CD14-positive monocyte (primary cell): ENCODE data around the gene MAP3K7. TPM values are rescaled to one million over a fixed set of nuclear protein-coding genes. Genes with fewer than 3 reads are reported as not detected.

ENCODE experiments used
- DNase-seq, 3 donors: peaks; one replicate each; pipeline ENCODE4 v3.0.0-alpha.2; 2011 to 2022
- H2AFZ ChIP-seq: 2 replicates; pipeline ENCODE4 v1.6.0; 2012; ENCODE audit warnings: mild to moderate bottlenecking, low read depth, low read length, inconsistent platforms; ENCODE audit not compliant: insufficient read depth, poor library complexity, severe bottlenecking
- H3K27ac ChIP-seq, 2 donors: 1 replicate in 1 of 2; 2 replicates in 1 of 2; pipeline ENCODE4 v1.5.1; 2012 to 2013; ENCODE audit warnings: low read length in 2 of 2, control low read depth in 1 of 2, inconsistent platforms in 1 of 2, low read depth in 1 of 2, mild to moderate bottlenecking in 1 of 2
- H3K27me3 ChIP-seq, 2 donors: one replicate each; pipeline versions ENCODE4 v1.6.0 to v1.6.1; 2011 to 2013; ENCODE audit warnings: low read length in 2 of 2; ENCODE audit not compliant: control insufficient read depth in 2 of 2, insufficient read depth in 2 of 2
- H3K36me3 ChIP-seq, 2 donors: replicated peaks in 1 of 2; 1 replicate in 1 of 2; 2 replicates in 1 of 2; pipeline versions ENCODE4 v1.5.1 to v1.6.1; 2012 to 2013; ENCODE audit warnings: low read length in 2 of 2, control low read depth in 1 of 2, inconsistent platforms in 1 of 2, mild to moderate bottlenecking in 1 of 2; ENCODE audit not compliant: insufficient read depth in 2 of 2, control insufficient read depth in 1 of 2
- H3K4me1 ChIP-seq, 2 donors: 1 replicate in 1 of 2; 2 replicates in 1 of 2; pipeline versions ENCODE4 v1.5.1 to v1.6.1; 2012 to 2013; ENCODE audit warnings: low read length in 2 of 2, control low read depth in 1 of 2, inconsistent platforms in 1 of 2, mild to moderate bottlenecking in 1 of 2, moderate library complexity in 1 of 2; ENCODE audit not compliant: insufficient read depth in 2 of 2, control insufficient read depth in 1 of 2
- H3K4me2 ChIP-seq: replicated peaks from 2 replicates; pipeline ENCODE3; 2012; ENCODE audit warnings: low read length, moderate library complexity, mild to moderate bottlenecking; ENCODE audit not compliant: poor library complexity, severe bottlenecking; ENCODE audit errors: extremely low read depth
- H3K4me3 ChIP-seq, 3 experiments: fragments of 200-600 bp in 1 of 3; sonication (generic) in 1 of 3; replicated peaks in 1 of 3; 1 replicate in 2 of 3; 2 replicates in 1 of 3; pipeline ENCODE4 v1.5.1; 2011 to 2013; ENCODE audit warnings: low read length in 3 of 3, mild to moderate bottlenecking in 3 of 3, control low read depth in 2 of 3, low read depth in 2 of 3, inconsistent platforms in 1 of 3, moderate library complexity in 1 of 3
- H3K79me2 ChIP-seq: 2 replicates; pipeline ENCODE4 v1.6.0; 2012; ENCODE audit warnings: mild to moderate bottlenecking, control low read depth, inconsistent platforms, low read length, moderate library complexity; ENCODE audit not compliant: insufficient read depth
- H3K9ac ChIP-seq: 2 replicates; pipeline ENCODE4 v1.6.0; 2017; ENCODE audit warnings: low read length, mild to moderate bottlenecking; ENCODE audit not compliant: insufficient read depth, poor library complexity, severe bottlenecking
- H3K9me3 ChIP-seq, 2 donors: replicated peaks in 1 of 2; 1 replicate in 1 of 2; 2 replicates in 1 of 2; pipeline versions ENCODE4 v1.5.1 to v1.6.1; 2012 to 2013; ENCODE audit warnings: low read length in 2 of 2, control low read depth in 1 of 2; ENCODE audit not compliant: control insufficient read depth in 1 of 2, insufficient read depth in 1 of 2
- H4K20me1 ChIP-seq: 2 replicates; pipeline ENCODE4 v1.6.0; 2012; ENCODE audit warnings: mild to moderate bottlenecking, low read length, control low read depth, moderate library complexity; ENCODE audit not compliant: insufficient read depth
- H3K27ac Mint-ChIP-seq, 7 donors: one replicate each; pipeline ENCODE4 v1.8.0; 2020; ENCODE audit warnings: mild to moderate bottlenecking in 7 of 7, mixed read lengths in 7 of 7, moderate library complexity in 6 of 7, inconsistent platforms in 2 of 7
- H3K27me3 Mint-ChIP-seq, 3 donors: one replicate each; pipeline ENCODE4 v1.8.0; 2021 to 2022; ENCODE audit warnings: low read depth in 3 of 3, mild to moderate bottlenecking in 3 of 3, mixed read lengths in 3 of 3, moderate library complexity in 3 of 3, inconsistent platforms in 1 of 3
- H3K36me3 Mint-ChIP-seq, 2 donors: one replicate each; pipeline ENCODE4 v1.8.0; 2020; ENCODE audit warnings: mixed read lengths in 2 of 2, inconsistent platforms in 1 of 2, mild to moderate bottlenecking in 1 of 2
- H3K4me1 Mint-ChIP-seq: one replicate; pipeline ENCODE4 v1.8.0; 2020; ENCODE audit warnings: mild to moderate bottlenecking, mixed read lengths
- H3K4me3 Mint-ChIP-seq, 2 donors: one replicate each; pipeline ENCODE4 v1.8.0; 2020; ENCODE audit warnings: mild to moderate bottlenecking in 2 of 2, mixed read lengths in 2 of 2, moderate library complexity in 1 of 2
- H3K9me3 Mint-ChIP-seq, 7 donors: one replicate each; pipeline ENCODE4 v1.8.0; 2020 to 2022; ENCODE audit warnings: mixed read lengths in 7 of 7, mild to moderate bottlenecking in 6 of 7, moderate library complexity in 6 of 7, inconsistent platforms in 2 of 7
- WGBS: methylation state at CpG from one replicate; pipeline ENCODE4 v1.1.5; 2013; ENCODE audit warnings: missing lambda C conversion rate; ENCODE audit not compliant: insufficient coverage; 5-methylcytosine and 5-hydroxymethylcytosine counted together
- intact Hi-C, 2 donors: fragments of 100-400 bp; cut with micrococcal nuclease; formaldehyde crosslinking; loops; one replicate each; pipeline versions ENCODE4 v1.15.0 to v1.15.1; 2023
- polyA plus RNA-seq, 3 donors: library from polyadenylated mRNA; depleted of rRNA in 1 of 3; unstranded in 2 of 3; stranded (reverse) in 1 of 3; fragments of 300-500 nt in 2 of 3; fragments of >200 nt in 1 of 3; fragmentation: Illumina TruSeq in 2 of 3; gene quantifications; 1 replicate in 2 of 3; 2 replicates in 1 of 3; pipeline ENCODE4 v1.2.3, GENCODE V29; 2012 to 2021
- TF ChIP-seq, protein P1 (sequence below): fragments of 200-600 bp; IDR thresholded peaks from one replicate; pipeline ENCODE4 v1.8.0; 2022; ENCODE audit warnings: antibody characterized with exemption, mild to moderate bottlenecking

Gene MAP3K7
- polyA plus RNA-seq, 3 donors: 12.4 to 20.0 (median 15.3) TPM

DNA sequence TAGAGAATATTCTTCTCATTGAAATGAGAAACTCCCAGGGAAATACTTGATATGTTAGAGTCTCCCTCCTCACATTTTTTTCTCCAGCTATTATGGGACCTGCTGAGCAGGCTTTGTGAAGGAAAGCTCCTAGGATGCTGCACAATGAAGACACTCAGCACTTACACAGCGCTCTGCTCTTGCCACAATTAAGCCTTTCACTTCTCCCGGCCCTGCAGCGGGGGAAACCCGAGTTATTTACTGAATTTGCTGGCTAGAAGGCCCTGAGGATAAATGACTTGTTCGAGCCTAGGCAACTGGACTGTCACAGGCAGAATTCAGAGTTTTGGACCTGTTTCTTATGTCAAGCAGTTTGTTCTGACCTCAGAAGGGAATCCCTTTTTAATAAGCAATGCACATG is 102.0 kb downstream of the MAP3K7 start:
- H3K36me3 Mint-ChIP-seq: no peaks in the 10 kb centered on the region
- H3K27me3 Mint-ChIP-seq: peaks cover 0 to 2% (median 2%) of the 10 kb centered on the region in 3 donors
- no peak overlapping the region for H3K4me2 ChIP-seq
- H3K27ac ChIP-seq: no peak overlapping the region
- WGBS: 87% methylated on average over 5 of the region's 5 CpGs
- H3K9me3 ChIP-seq: peaks cover 0 to 13% of the 10 kb centered on the region in 2 donors
- DNase-seq: no peak
- H3K27me3 ChIP-seq: no peaks in the 10 kb centered on the region
- H3K9me3 Mint-ChIP-seq: peaks cover 6 to 29% (median 24%) of the 10 kb centered on the region in 7 donors
- no peaks in the 10 kb centered on the region for H3K4me1 ChIP-seq
- H3K27ac Mint-ChIP-seq: no peak overlapping the region
- H3K79me2 ChIP-seq: no peaks in the 10 kb centered on the region
- no peak overlapping the region for H3K4me3 ChIP-seq
- no peaks in the 10 kb centered on the region for H3K36me3 ChIP-seq
- H2AFZ ChIP-seq: no peak overlapping the region
- TF ChIP-seq, protein P1, sequence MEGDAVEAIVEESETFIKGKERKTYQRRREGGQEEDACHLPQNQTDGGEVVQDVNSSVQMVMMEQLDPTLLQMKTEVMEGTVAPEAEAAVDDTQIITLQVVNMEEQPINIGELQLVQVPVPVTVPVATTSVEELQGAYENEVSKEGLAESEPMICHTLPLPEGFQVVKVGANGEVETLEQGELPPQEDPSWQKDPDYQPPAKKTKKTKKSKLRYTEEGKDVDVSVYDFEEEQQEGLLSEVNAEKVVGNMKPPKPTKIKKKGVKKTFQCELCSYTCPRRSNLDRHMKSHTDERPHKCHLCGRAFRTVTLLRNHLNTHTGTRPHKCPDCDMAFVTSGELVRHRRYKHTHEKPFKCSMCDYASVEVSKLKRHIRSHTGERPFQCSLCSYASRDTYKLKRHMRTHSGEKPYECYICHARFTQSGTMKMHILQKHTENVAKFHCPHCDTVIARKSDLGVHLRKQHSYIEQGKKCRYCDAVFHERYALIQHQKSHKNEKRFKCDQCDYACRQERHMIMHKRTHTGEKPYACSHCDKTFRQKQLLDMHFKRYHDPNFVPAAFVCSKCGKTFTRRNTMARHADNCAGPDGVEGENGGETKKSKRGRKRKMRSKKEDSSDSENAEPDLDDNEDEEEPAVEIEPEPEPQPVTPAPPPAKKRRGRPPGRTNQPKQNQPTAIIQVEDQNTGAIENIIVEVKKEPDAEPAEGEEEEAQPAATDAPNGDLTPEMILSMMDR: no peak
- H3K9ac ChIP-seq: no peak overlapping the region
- H4K20me1 ChIP-seq: no peaks in the 10 kb centered on the region
- intact Hi-C loops: no loop called here
- no peak overlapping the region for H3K4me3 Mint-ChIP-seq
- H3K4me1 Mint-ChIP-seq: no peaks in the 10 kb centered on the region

DNA sequence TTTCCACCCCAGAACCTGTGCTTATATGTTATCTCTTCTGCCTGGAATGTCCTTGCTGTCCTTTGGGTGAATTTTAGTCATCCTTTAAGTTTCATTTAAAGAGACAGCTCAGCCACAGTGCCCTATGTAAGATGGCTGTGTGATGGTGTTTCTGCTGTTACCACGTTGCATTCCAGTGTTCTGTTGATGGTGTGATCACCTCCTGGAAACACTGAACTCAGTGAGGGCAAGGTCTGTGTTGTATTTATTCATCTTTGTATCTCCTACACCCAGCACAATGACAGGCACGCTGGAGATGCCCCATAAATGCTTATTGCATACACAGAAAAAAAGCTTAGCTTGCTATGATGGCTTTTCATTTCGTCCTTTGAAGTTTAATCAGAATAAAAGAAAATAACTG is 102.5 kb downstream of the MAP3K7 start:
- Histone ChIP-seq H3K27me3 (no peaks in the 10 kb centered on the region), H3K79me2 (no peaks in the 10 kb centered on the region), H2AFZ (no peak overlapping the region), H4K20me1 (no peaks in the 10 kb centered on the region), H3K9me3 (peaks cover 0 to 13% of the 10 kb centered on the region in 2 donors), H3K27ac (no peak overlapping the region), H3K4me3 (no peak overlapping the region), H3K36me3 (no peaks in the 10 kb centered on the region), H3K9ac (no peak overlapping the region), H3K4me1 (no peaks in the 10 kb centered on the region), H3K4me2 (no peak overlapping the region)
- H3K4me1 Mint-ChIP-seq: peaks cover 1% of the 10 kb centered on the region
- DNase-seq: no peak
- no peaks in the 10 kb centered on the region for H3K36me3 Mint-ChIP-seq
- H3K4me3 Mint-ChIP-seq: no peak overlapping the region
- TF ChIP-seq, protein P1: no peak
- intact Hi-C loops: no loop called here
- WGBS: no CpG with 5 or more reads among the region's 3 CpGs
- H3K9me3 Mint-ChIP-seq: peaks cover 6 to 29% (median 24%) of the 10 kb centered on the region in 7 donors
- peaks cover 0 to 2% (median 2%) of the 10 kb centered on the region in 3 donors for H3K27me3 Mint-ChIP-seq
- no peak overlapping the region for H3K27ac Mint-ChIP-seq
